GM06990 (cell line): Measurements from ENCODE around the gene TRERF1.

Source experiments
- DNase-seq: peaks from one replicate; pipeline ENCODE4 v3.0.0-alpha.2; 2011; ENCODE audit not compliant: insufficient read length; ENCODE audit errors: extremely low read depth
- H3K27me3 ChIP-seq: replicated peaks from 2 replicates; pipeline ENCODE4 v1.6.0; 2011; ENCODE audit warnings: low read length; ENCODE audit not compliant: control insufficient read depth, insufficient read depth
- H3K36me3 ChIP-seq: 2 replicates; pipeline ENCODE4 v1.5.1; 2011; ENCODE audit warnings: low read length; ENCODE audit not compliant: control insufficient read depth, insufficient read depth
- H3K4me3 ChIP-seq: replicated peaks from 2 replicates; pipeline ENCODE4 v1.5.1; 2011; ENCODE audit warnings: low read depth, mild to moderate bottlenecking, control low read depth, low read length
- TF ChIP-seq, protein P1 (sequence below): IDR thresholded peaks from 2 replicates; pipeline ENCODE4 v1.5.1; 2011; ENCODE audit warnings: low read length, control low read depth, mild to moderate bottlenecking, inconsistent platforms; ENCODE audit not compliant: insufficient read depth, poor library complexity, severe bottlenecking

The TRERF1 gene

DNA sequence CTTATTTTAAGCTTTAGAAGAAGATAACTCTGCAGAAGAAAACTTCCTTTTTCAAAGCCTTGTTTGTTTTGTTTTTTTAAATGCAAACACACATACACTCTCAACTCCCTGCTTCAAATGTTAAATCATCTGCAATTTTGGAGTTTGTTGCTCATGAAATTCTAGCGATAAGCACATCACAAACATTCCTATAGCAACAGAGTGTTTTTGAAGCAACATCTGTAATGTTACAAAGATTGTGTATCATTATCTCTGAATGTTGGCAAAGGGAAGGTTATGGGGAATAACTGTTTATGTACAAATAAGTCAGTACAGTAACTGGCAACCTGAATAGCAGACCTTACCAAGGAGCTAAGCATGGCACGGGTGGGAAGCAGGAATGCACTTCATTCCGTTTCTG is 149.3 kb downstream of the TRERF1 start:
- H3K4me3 ChIP-seq = no peak overlapping the region
- TF ChIP-seq, protein P1, sequence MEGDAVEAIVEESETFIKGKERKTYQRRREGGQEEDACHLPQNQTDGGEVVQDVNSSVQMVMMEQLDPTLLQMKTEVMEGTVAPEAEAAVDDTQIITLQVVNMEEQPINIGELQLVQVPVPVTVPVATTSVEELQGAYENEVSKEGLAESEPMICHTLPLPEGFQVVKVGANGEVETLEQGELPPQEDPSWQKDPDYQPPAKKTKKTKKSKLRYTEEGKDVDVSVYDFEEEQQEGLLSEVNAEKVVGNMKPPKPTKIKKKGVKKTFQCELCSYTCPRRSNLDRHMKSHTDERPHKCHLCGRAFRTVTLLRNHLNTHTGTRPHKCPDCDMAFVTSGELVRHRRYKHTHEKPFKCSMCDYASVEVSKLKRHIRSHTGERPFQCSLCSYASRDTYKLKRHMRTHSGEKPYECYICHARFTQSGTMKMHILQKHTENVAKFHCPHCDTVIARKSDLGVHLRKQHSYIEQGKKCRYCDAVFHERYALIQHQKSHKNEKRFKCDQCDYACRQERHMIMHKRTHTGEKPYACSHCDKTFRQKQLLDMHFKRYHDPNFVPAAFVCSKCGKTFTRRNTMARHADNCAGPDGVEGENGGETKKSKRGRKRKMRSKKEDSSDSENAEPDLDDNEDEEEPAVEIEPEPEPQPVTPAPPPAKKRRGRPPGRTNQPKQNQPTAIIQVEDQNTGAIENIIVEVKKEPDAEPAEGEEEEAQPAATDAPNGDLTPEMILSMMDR = no peak
- no peaks in the 10 kb centered on the region for H3K27me3 ChIP-seq
- no peaks in the 10 kb centered on the region; the same call in none of the 2 replicates for H3K36me3 ChIP-seq
- DNase-seq = no peak

DNA sequence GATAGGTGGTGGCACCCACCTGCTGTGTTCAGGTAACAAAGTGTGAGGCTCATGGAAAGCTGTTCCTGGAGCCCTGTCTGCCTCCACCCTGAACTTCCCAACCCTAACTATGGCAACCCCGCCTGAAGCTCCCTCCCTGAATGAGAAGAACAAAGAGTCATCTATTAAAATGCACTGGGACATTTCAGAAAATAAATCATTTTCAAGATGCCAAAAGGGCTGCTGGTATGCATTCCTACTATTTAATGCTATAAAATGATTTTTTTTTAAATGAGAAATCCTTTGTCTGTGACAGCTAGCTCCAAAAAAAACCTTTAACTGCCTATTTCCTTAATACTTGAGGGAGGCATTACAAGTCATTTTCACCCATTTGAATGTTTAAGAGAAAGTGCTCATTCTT is 149.7 kb downstream of the TRERF1 start:
- TF ChIP-seq, protein P1 = no peak
- Histone ChIP-seq H3K27me3 (no peaks in the 10 kb centered on the region), H3K4me3 (no peak overlapping the region), H3K36me3 (no peaks in the 10 kb centered on the region; the same call in none of the 2 replicates)
- DNase-seq = no peak

DNA sequence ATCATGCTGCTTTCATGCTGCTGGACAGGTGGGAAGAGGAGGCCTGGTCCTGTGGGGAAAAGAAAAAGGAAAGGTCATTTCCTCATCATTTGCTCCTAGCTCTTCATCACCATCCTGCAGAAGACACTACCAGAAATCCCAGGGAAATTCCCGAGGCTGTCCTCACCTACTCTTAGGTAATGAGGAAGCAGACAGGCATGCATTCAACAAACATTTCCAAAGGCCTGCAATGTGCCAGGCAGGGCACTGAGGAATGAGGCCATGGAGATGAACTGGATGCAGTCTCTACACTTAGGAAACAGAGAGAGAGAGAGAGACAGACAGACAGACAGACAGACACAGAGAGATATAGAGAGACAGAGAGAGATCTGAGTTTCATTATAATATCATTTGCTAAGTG is 151.0 kb downstream of the TRERF1 start:
- no peaks in the 10 kb centered on the region for H3K27me3 ChIP-seq
- no peaks in the 10 kb centered on the region; the same call in none of the 2 replicates for H3K36me3 ChIP-seq
- H3K4me3 ChIP-seq = no peak overlapping the region
- TF ChIP-seq, protein P1 = no peak
- no peak for DNase-seq

DNA sequence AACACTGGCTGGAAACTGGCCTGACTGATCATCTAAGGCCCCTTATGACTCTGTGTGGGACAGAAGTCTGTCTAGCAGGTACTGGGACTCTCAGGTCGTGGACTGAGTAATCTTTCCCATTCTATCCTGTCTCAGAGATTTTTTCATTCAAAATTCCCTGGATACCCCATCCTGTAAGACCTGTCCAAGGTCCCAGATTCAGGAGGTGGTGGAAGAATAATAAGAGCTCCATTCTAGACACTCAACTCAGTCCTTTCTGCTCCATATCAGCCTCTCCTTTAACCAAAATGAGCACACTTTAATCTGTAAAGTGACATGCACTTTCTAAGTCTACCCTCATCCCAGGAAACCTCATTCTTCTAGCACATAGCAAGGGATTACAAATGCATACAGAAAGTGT is 151.5 kb downstream of the TRERF1 start:
- no peaks in the 10 kb centered on the region; the same call in none of the 2 replicates for H3K36me3 ChIP-seq
- TF ChIP-seq, protein P1 = no peak
- H3K27me3 ChIP-seq = no peaks in the 10 kb centered on the region
- no peak for DNase-seq
- H3K4me3 ChIP-seq = no peak overlapping the region

DNA sequence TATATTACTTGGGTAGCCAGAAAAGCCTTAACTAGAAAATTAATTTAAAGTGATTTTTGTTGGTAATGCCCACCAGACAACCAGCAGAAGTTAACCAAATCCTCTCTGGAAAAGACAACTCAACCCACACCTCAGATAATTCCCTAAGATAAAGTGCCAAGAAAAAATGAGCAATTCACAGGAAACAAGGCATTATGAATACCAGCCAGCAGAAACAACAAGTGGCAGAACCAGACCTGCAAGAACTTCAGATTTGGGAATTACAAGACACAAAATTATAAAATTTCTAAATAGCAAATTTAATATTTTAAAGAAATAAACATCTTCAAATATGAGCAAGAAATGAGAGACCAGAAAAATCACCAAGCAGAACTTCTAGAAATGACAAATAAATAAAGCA is 154.1 kb downstream of the TRERF1 start:
- no peaks in the 10 kb centered on the region for H3K27me3 ChIP-seq
- no peak overlapping the region for H3K4me3 ChIP-seq
- H3K36me3 ChIP-seq = no peaks in the 10 kb centered on the region; the same call in none of the 2 replicates
- DNase-seq = no peak
- TF ChIP-seq, protein P1 = no peak

DNA sequence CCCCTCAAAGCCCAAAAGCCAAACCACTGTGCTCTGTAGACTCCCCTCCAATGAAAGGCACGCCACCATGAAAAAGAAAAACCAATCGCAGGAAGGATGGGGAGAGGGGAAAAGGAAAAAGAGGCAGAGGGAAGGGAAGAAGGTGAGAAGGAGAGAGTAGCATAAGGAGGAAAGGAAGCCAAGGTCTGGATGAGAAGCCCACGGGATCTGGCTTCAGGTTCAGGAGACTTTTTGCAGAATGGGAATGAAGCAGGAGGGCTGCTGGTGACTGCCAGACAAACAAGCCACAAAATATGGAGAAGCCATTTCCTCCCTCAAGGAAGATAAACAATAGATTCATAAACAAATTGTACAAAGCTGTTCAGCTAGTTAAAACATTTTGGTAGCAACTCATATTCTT is 155.1 kb downstream of the TRERF1 start:
- H3K4me3 ChIP-seq = no peak overlapping the region
- no peaks in the 10 kb centered on the region for H3K27me3 ChIP-seq
- TF ChIP-seq, protein P1 = no peak
- DNase-seq = no peak
- no peaks in the 10 kb centered on the region; the same call in none of the 2 replicates for H3K36me3 ChIP-seq
